Measurements from ENCODE around the gene VDR. TPM values are rescaled to one million over a fixed set of nuclear protein-coding genes. Genes with fewer than 3 reads are reported as not detected.

VDR gene
- total and polyA plus RNA-seq, 10 donors, result 0.70 to 10.5 (median 5.7) TPM

DNA sequence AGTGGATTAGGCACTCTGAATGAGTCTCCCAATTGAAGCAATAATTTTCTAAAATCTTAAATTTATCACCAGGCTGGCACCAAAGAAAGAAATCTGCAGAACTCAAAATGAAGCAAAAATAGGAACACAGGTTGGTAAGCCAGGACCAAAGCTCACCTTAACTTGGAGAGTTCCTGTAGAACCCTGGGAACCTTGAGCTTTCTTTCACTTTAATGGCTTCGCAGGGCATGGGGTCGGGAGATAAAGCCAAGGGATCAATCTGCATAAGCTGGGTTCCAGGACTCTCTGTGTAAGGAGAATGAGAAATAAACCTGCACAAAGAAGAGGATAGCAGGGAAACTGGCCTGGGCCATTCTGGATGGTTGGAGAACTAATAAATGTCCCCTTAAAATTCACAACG, 8.3 kb upstream of the VDR start:
- TF ChIP-seq POLR2A (IDR thresholded peaks at IDR 0.05) (no peak), CTCF (IDR thresholded peaks at IDR 0.05 in 8 of 11, conservative IDR thresholded peaks at IDR 0.05 in 3 of 11) (no peak), POLR2AphosphoS5 (IDR thresholded peaks at IDR 0.05) (no peak)
- intact Hi-C loops (cut with DNase I; ENCODE audit: low total_unique reads), result no loop called here
- no peaks in the 10 kb centered on the region for H3K27me3 ChIP-seq (replicated peaks in 1 of 7)
- peaks cover 0 to 4% (median 0%) of the 10 kb centered on the region in 8 donors for H3K9me3 ChIP-seq
- WGBS, 5 donors, result 74 to 87% (median 79%) methylated on average over 3 of the region's 3 CpGs
- no peak overlapping the region for H3K27ac ChIP-seq
- no peaks in the 10 kb centered on the region for H3K4me1 ChIP-seq
- no peak for DNase-seq
- no peaks in the 10 kb centered on the region for H3K36me3 ChIP-seq
- no peak overlapping the region for H3K4me3 ChIP-seq

- no peaks in the 10 kb centered on the region for H3K36me3 ChIP-seq
- no peaks in the 10 kb centered on the region for H3K4me1 ChIP-seq
- intact Hi-C loops (cut with DNase I; ENCODE audit: low total_unique reads), result no loop called here
- H3K27me3 ChIP-seq (replicated peaks in 1 of 7), result no peaks in the 10 kb centered on the region
- TF ChIP-seq POLR2AphosphoS5 (IDR thresholded peaks at IDR 0.05), result no peak
- no peak for TF ChIP-seq POLR2A (IDR thresholded peaks at IDR 0.05)
- WGBS, 5 donors, result 55 to 81% (median 79%) methylated on average over 4 of the region's 4 CpGs
- H3K9me3 ChIP-seq, result peaks cover 0 to 4% (median 0%) of the 10 kb centered on the region in 8 donors
- DNase-seq, result no peak
- H3K4me3 ChIP-seq, result no peak overlapping the region
- no peak overlapping the region for H3K27ac ChIP-seq
Observed at GRCh38 chr12:47912556-47912955, 7.8 kb upstream of the VDR start.

DNA sequence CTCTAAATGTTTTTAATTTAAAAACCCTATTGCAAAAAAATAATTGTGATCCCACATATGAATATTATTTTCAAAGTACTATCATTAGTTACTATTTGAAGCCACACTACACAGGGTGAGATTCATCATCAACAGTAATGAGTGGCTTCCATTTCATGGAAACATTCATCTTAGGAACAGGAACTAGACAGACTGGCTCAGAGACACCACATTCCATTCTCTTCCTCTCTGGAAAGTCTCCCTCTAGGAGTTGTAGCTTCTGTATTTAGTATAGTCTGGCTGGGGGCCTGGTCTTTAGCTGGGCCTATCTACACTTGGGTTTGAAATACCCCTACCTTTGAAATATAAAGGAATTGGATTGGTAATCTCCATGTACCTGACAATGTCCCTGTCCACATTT, 6.2 kb upstream of the VDR start:
- H3K27ac ChIP-seq, result no peak overlapping the region
- no peak overlapping the region for H3K4me3 ChIP-seq
- no peak for DNase-seq
- H3K27me3 ChIP-seq (replicated peaks in 1 of 7), result peaks cover 0 to 2% (median 0%) of the 10 kb centered on the region in 7 donors
- TF ChIP-seq CTCF (IDR thresholded peaks at IDR 0.05 in 8 of 11, conservative IDR thresholded peaks at IDR 0.05 in 3 of 11) (no peak), POLR2A (IDR thresholded peaks at IDR 0.05) (no peak), POLR2AphosphoS5 (IDR thresholded peaks at IDR 0.05) (no peak)
- H3K4me1 ChIP-seq, result peaks cover 0 to under 1% (median 0%) of the 10 kb centered on the region in 6 donors
- no peaks in the 10 kb centered on the region for H3K36me3 ChIP-seq
- H3K9me3 ChIP-seq, result peaks cover 0 to 4% (median 0%) of the 10 kb centered on the region in 8 donors
- intact Hi-C loops (cut with DNase I; ENCODE audit: low total_unique reads), result no loop called here

GRCh38 chr12:47910486-47910885, 5.7 kb upstream of the VDR start:
- no peak overlapping the region for H3K4me3 ChIP-seq
- intact Hi-C loops (cut with DNase I; ENCODE audit: low total_unique reads), result no loop called here
- peaks cover 0 to 6% (median 0%) of the 10 kb centered on the region in 7 donors for H3K27me3 ChIP-seq (replicated peaks in 1 of 7)
- WGBS, 5 donors, result 64 to 88% (median 71%) methylated on average over 3 of the region's 3 CpGs
- no peak for DNase-seq
- no peaks in the 10 kb centered on the region for H3K36me3 ChIP-seq
- no peak for TF ChIP-seq CTCF (IDR thresholded peaks at IDR 0.05 in 8 of 11, conservative IDR thresholded peaks at IDR 0.05 in 3 of 11)
- TF ChIP-seq POLR2A (IDR thresholded peaks at IDR 0.05), result no peak
- no peak for TF ChIP-seq POLR2AphosphoS5 (IDR thresholded peaks at IDR 0.05)
- no peak overlapping the region for H3K27ac ChIP-seq
- peaks cover 0 to 6% (median 3%) of the 10 kb centered on the region in 6 donors for H3K4me1 ChIP-seq
- H3K9me3 ChIP-seq, result peaks cover 0 to 4% (median 0%) of the 10 kb centered on the region in 8 donors

All from spleen (tissue), 11 donors.